ENCODE results near the gene CLSTN2. TPM values are rescaled to one million over a fixed set of nuclear protein-coding genes. Genes with fewer than 3 reads are reported as not detected.

Gene CLSTN2
- total RNA-seq, 1 donor from 2014 or later: 9.7 TPM

GRCh38 chr3:139975594-139976365, 40.8 kb downstream of the CLSTN2 start:
- DNase-seq (ENCODE audit: low read depth): no peak
- TF ChIP-seq, protein P1, sequence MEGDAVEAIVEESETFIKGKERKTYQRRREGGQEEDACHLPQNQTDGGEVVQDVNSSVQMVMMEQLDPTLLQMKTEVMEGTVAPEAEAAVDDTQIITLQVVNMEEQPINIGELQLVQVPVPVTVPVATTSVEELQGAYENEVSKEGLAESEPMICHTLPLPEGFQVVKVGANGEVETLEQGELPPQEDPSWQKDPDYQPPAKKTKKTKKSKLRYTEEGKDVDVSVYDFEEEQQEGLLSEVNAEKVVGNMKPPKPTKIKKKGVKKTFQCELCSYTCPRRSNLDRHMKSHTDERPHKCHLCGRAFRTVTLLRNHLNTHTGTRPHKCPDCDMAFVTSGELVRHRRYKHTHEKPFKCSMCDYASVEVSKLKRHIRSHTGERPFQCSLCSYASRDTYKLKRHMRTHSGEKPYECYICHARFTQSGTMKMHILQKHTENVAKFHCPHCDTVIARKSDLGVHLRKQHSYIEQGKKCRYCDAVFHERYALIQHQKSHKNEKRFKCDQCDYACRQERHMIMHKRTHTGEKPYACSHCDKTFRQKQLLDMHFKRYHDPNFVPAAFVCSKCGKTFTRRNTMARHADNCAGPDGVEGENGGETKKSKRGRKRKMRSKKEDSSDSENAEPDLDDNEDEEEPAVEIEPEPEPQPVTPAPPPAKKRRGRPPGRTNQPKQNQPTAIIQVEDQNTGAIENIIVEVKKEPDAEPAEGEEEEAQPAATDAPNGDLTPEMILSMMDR (conservative IDR thresholded peaks at IDR 0.05; ENCODE audit: low read depth, low read length): no peak
- H3K4me3 ChIP-seq (ENCODE audit: low read depth, low read length): no peak overlapping the region

GRCh38 chr3:139978966-139979365, 44.0 kb downstream of the CLSTN2 start:
- no peak for DNase-seq (ENCODE audit: low read depth)
- no peak overlapping the region for H3K4me3 ChIP-seq (ENCODE audit: low read depth, low read length)
- TF ChIP-seq, protein P1 (conservative IDR thresholded peaks at IDR 0.05; ENCODE audit: low read depth, low read length): no peak

GRCh38 chr3:139979991-139980390, 45.0 kb downstream of the CLSTN2 start:
- TF ChIP-seq, protein P1 (conservative IDR thresholded peaks at IDR 0.05; ENCODE audit: low read depth, low read length): no peak
- no peak for DNase-seq (ENCODE audit: low read depth)
- H3K4me3 ChIP-seq (ENCODE audit: low read depth, low read length): no peak overlapping the region

- TF ChIP-seq, protein P1 (conservative IDR thresholded peaks at IDR 0.05; ENCODE audit: low read depth, low read length): peak; percentile 56
- H3K4me3 ChIP-seq (ENCODE audit: low read depth, low read length): no peak overlapping the region
- DNase-seq (ENCODE audit: low read depth): peak; percentile 1
Observed at GRCh38 chr3:139982404-139982803, 47.4 kb downstream of the CLSTN2 start.

GRCh38 chr3:139985576-139985975, 50.6 kb downstream of the CLSTN2 start:
- TF ChIP-seq, protein P1 (conservative IDR thresholded peaks at IDR 0.05; ENCODE audit: low read depth, low read length): no peak
- no peak overlapping the region for H3K4me3 ChIP-seq (ENCODE audit: low read depth, low read length)
- DNase-seq (ENCODE audit: low read depth): no peak

DNA sequence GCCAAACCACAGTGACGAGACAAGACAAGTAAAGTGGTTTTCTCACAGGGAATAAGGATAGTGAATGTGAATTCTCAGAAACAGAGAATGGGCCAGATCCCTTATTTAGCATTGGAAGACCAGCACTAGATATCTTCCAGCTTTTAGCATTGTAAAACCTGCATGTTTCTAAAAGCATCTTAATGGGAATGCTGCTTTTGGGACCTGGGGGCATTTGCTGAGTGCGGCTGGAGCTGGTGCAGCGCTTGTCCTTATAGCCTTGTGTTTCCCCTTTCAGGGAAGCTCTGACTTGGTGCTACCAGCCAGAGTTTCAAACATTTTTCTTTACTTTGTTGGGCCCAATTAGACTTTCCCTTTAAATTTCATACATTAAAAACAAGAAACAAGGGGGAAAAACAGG, 52.9 kb downstream of the CLSTN2 start:
- TF ChIP-seq, protein P1 (conservative IDR thresholded peaks at IDR 0.05; ENCODE audit: low read depth, low read length): no peak
- H3K4me3 ChIP-seq (ENCODE audit: low read depth, low read length): no peak overlapping the region
- no peak for DNase-seq (ENCODE audit: low read depth)
